Suppressor macrophage (primary cell): ENCODE results near the gene FXR2.
A peak's percentile ranks its signal among the peaks of the same experiment; 100 is the strongest.
"Not testable (repeated sequence)": the region's sequence is repeated elsewhere in the genome, so short reads cannot be mapped to it uniquely, and the experiment has no call there.

ENCODE experiments used
- DNase-seq, 4 experiments: peaks; one replicate each; pipeline ENCODE4 v3.0.0-alpha.2; 2020 to 2022
- total RNA-seq, 17 experiments: gene quantifications; one replicate each; lab custom pipeline; 2026; ENCODE audit warnings: mixed read lengths in 6 of 17, inconsistent platforms in 3 of 17; lab: John Stamatoyannopoulos, UW

Gene FXR2
- 27.2 to 62.0 (median 34.7) reads per million in 17 experiments for total RNA-seq

DNA sequence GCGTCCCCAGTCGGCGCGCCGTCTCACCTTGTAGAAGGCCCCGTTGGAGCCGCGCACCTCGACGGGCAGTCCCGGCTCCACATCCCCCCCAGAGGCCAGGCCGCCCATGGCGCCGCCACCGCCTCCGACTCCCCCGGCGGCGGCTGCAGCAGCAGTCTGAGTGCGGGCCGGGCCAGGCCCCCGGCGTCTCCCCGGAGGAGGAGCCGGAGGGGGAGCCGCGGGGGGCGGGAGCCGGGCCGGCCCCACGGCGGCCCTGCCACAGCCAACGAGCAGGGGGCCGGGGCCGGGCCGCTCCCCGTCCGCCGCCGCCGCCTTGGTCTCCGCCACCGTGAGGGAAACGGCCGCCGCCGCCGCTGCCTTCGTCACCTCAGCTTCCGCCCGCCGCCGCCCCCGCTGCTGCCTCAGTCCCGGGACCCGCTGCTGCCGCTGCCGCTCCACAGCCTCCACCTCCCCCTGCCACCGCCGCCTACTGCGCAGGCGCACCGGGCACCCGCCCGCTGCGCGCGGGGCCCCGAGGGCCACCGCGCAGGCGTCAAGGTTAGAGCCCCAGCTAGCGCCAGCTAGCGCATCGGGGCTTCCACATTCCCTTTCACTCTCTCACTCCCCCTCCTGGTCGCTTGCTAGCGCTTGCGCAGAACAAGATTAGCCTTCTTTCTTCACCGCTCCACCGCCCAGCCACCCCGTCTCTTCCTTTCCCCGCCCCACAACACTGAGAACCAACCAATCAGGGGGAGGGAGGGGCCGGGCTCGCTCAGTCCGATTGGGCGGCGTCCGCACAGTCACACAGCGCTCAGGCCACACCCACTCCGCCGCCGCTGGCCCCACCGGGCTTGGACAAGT is at the start of gene FXR2:
Gene FXR2, minus strand, starts transcription at position 473 of the 840 bp plus-strand sequence. Its CDS starts 365 bp downstream, at position 108.
- DNase-seq = peak; percentile 99 to 100 (median 100)

DNA sequence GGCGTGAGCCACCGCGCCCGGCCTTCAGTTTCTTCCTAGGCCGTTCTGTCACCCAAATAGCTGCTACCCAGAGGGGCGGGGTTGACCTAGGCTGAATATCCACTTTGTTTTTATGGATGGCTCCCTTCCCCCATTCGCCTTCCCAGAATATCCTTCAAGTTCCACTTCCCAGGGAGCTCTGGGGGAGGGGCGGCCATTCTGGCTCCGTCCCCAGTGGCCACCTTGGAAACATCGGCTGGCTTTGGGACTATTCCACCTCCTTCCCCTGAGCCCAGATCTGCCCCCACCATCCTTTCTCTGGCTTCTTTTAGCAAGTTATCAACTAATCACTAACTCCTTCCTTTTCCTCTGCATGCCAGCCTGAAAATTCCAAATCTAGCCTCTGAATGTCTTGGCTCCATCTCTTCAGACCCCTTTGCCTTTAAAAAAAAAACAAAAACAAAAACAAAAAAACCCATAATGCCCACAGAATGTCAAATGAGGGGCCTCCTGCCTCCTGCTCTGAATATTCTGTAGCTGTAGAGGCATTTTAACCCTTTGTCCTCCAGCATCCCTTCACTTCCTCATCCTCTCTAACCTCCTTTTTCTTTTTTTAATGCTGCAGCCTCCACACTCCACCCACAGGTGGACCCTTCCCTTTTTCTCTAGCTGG is 42.4 kb upstream of the FXR2 start:
- DNase-seq = peak in 1 of 4 experiments; percentile 27

DNA sequence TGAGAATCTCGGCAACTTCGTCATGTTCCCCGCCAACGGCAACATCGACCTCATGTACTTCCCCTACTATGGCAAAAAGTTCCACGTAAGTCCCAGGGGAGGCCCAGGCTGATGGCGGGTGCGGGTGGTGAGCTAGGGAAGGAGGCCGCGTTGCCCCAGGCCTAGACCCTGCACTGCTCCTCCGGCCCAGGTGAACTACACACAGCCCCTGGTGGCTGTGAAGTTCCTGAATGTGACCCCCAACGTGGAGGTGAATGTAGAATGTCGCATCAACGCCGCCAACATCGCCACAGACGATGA is 40.8 kb upstream of the FXR2 start:
- DNase-seq = no peak

DNA sequence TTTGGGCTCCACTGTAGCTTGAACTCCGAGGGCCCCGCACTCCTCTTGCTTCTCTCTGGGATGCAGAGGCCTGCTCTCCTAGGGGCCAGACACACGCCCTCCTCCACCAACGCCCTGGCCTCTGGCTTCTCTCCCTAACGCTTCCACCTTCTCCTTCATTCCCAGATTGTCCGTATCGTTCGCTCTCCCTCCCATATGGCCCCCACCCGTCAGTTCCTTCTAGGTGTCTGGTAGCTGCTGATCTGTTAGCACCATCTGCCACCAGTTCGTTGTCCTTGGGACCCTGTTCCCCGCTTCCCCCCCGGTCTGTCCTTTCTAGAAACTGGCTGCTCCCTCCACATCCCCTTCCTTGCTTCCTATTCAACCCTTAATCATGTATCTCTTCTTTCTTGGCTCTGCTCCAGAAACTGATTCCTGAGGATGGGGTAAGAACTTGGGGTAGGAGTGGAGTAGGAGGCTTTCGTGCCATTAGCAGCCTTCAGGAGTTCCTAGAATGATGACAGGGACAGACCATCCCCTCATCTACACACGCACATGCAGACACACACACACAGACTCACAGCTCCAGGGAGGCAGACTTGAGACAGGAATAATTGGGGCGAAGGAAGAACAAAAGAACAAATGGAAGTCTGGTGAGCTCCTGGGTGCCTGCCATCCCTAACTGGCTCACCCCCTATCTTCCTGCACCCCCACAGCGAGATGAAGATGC is 40.3 kb upstream of the FXR2 start:
- DNase-seq = no peak

GRCh38 chr17:7652388-7653356 is 38.0 kb upstream of the FXR2 start:
- DNase-seq = no peak

GRCh38 chr17:7651665-7652387 is 37.1 kb upstream of the FXR2 start:
- DNase-seq = no peak

- DNase-seq = no peak
Measured at GRCh38 chr17:7651097-7651664, 36.5 kb upstream of the FXR2 start.

- peak; percentile 44 to 71 (median 62) for DNase-seq
Measured at GRCh38 chr17:7650509-7651096, 35.9 kb upstream of the FXR2 start, which contains the start of gene ATP1B2. Gene ATP1B2, plus strand, starts transcription at chr17:7650926. Its CDS starts 593 bp downstream, at chr17:7651519.

GRCh38 chr17:7647018-7647417 is 32.3 kb upstream of the FXR2 start:
- DNase-seq = peak; percentile 55 to 83 (median 58)

DNA sequence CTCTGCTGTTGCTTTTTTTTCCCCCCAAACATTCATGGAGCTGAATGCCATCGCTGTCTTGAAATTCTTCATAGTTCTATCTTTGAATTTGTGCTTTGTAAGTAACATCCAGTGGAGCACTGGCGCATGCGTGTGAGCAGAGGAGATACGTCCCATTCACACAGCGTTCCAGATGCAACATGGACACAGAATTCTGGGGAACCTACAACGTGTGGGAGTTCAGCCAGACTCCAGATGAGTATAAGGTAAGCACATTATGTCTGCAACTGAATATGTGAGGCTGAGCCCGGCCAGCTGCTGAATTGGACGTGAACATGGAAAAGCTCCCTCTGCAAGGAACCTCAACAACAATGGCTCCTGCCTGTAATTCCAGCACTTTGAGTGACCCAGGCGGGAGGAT is 31.8 kb upstream of the FXR2 start:
- DNase-seq = no peak

- peak; percentile 47 to 79 (median 61) for DNase-seq
Measured at GRCh38 chr17:7644775-7645174, 30.1 kb upstream of the FXR2 start.

DNA sequence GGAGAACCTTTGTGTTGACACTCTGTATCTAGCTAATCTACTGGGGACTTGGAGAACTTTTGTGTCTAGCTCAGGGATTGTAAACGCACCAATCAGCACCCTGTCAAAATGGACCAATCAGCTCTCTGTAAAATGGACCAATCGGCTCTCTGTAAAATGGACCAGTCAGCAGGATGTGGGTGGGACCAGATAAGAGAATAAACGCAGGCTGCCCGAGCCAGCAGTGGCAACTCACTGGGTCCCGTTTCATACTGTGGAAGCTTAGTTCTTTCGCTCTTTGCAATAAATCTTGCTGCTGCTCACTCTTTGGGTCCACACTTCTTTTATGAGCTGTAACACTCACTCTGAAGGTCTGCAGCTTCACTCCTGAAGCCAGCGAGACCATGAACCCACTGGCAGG is 26.9 kb upstream of the FXR2 start:
- DNase-seq = not testable (repeated sequence)

- DNase-seq = no peak
Measured at GRCh38 chr17:7640783-7641182, 26.1 kb upstream of the FXR2 start.

DNA sequence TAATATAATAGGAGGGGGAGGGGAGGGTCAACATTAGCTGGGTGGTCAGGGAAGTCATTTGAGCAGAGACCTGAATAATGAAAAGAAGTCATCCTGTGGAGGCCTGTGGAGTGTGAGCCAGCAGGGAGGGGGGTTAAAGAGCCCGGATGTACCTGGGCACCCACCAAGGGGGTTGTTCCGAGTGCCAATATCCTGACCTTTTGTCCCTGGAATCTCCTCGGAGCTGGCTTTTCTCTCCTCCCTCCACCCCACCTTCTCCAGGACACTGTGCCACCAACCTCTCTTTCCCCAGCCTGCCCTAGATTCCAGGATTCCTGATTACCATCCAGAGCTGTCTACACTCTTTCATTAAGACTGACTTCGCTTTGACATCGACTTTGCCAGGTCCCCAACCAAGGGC is 21.5 kb upstream of the FXR2 start:
- DNase-seq = no peak

DNA sequence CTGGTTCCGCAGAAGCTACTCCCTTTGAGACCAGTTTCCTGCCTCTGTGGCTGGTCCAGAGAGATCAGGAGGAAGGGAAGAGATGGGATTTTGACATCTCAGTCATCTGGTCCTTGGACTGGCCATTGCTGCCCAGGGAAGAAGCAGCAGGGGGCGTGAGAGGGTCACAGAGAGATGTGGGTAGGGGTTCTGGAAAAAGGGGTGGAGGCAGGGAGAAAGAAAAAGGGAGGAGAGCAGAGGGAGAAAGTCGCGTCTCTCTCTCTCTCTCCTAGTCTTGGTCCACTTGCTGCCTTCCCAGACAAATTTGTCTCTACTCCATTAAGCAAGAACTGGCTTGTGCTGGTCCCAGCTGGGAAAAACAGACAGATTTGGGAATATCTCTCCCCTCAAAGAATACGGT is 19.7 kb upstream of the FXR2 start:
- peak; percentile 38 to 60 (median 48) for DNase-seq

- no peak for DNase-seq
Measured at GRCh38 chr17:7633093-7633492, 18.4 kb upstream of the FXR2 start.

DNA sequence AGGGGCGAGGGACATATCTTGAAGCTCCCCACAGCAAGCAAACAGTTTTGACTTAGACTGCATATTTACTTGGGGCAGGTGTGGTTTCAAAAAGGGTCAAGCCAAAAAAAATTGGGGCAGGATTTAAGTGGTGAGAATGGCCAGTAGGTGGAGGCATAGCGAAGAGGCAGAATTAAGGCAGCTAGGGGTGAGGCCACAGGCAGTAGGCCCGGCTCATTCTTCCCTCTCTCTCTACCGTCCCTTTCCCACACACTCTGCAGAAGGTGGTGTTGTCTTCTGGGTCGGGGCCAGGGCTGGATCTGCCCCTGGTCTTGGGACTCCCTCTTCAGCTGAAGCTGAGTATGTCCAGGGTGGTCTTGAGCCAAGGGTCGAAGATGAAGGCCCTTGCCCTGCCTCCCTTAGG is 17.8 kb upstream of the FXR2 start:
- DNase-seq = peak; percentile 66 to 82 (median 74)

DNA sequence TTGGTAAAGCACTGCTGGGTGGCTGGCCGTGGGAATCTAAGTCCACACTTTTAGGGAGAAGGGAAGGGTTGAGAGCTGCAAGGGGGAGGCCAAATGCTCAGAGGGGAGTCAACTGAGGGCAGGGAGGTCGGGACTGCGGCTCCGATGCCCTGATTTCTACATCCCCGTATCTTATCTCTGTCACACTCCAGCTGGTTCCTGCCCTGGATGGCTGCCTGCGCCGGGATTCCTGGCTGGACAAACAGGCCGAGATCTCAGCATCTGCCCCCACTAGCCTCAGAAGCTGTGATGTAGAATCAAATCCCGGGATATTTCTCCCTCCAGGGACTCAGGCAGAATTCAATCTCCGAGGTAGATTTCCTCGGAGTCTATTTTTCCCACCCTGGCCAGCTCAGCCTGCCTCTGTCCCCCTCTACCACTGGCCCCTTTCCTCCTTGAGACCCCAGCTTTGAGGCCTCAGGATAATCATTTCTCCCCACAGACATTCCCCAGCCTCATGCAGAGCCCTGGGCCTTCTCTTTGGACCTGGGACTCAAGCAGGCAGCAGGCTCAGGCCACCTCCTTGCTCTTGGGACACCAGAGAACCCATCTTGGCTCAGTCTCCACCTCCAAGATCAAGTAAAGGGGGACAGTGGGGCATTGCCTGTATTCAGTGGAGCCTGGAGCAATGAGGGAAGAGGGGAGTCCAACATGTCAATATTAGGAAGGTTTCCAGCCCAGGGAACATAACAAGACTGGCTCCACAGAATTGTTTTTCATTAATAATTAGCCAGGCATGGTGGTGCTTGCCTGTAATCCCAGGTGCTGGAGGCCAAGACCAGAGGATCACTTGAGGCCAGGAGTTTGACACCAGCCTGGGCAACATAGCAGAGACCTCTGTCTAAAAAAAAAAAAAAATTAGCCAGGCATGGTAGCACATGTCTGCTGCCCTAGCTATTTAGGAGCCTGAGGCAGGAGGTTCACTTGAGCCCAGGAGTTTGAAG is 17.0 kb upstream of the FXR2 start:
- DNase-seq = no peak

GRCh38 chr17:7629939-7630571 is 15.4 kb upstream of the FXR2 start, which contains the start of gene SHBG:
Gene SHBG, plus strand, starts transcription at chr17:7630135. Its CDS starts 38 bp downstream, at chr17:7630173.
- DNase-seq = no peak
